HG03571 (cell line): ENCODE data around the gene BLTP2.
"Not testable (repeated sequence)": the region's sequence is repeated elsewhere in the genome, so short reads cannot be mapped to it uniquely, and the experiment has no call there.

Source experiments
- ATAC-seq: cut with Tn5 transposase; IDR thresholded peaks from one replicate; pipeline ENCODE4 v1.9.1; 2021; ENCODE audit not compliant: unreplicated experiment

Gene BLTP2

DNA sequence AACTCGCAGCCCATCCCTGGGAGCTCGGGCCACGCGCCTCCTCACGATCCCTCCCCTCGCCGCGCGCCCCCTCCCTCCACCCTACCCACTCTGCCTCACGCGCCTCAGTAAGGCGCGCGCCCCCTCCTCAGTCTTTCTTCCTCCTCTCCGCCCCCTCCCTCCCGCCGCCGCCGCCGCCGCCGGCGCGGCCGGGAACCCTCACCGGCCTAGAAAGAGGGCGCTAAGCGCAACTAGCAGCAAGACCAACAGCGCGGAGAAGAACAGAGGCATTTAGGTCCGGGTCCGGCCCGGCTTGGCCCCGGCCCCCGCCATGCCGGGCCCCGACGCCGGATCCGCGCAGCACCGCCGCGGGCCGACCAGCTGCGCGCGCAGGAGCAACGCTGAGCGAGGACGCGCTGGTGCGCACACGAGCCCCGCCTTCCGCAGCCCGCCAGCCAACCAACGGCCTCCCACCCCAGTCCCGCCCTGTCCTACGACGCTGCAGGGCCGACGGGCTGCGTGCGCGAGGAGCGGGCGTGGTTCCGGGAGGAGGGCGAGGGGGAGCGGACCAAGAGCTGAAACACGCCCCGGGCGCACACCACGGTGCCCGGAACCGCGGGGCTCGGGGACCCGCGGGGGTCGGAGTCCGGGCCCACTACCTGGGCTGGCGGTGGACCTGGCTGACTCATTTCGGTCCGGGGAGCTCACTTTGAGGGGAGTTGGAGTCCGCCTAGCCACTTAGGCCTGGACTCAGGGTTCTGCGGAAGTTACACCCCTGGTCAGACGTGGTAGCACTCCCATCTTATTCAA lies at the start of gene BLTP2:
TSS of gene BLTP2 (minus strand) at position 372 of the 789 bp plus-strand sequence. CDS start at position 270, 102 bp downstream.
- peak; percentile 77 for ATAC-seq

DNA sequence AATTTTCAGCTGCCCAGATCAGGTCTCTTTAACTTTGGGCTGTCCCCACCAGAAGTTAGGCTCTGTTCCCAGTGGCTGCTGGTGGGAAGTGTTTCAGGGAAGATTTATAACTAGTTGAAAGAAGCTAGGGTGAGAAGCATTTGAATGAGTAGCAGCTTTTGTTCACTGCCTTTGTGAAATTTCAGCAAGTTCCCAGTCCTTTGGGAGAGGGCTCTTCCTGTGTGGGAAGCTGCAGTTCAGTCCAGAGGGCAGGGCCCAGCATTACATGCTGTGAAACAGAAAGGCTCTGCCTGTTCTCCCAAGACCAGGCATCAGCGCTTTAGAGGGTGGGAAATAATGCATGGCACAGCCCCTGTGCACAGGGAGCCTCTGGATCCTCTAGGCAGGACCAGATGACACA lies 48.9 kb upstream of the BLTP2 start:
- no peak for ATAC-seq

DNA sequence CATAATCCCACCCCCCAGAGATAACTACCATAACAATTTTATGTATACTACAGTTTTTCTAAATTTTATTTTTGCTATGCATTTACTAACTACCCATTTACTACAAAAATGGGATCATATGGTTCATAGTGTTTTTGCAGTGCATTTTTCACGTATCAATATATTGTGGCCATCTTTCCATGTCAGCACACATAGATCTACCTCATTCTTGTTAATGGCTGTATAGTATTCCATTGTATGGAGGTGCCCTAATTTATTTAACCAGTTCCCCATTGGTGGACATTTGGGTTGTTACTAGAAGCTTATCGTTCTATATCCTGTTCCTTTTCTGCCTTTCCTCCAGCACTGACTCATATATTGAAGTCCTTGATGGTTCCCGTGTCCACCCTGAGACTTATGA lies 44.1 kb upstream of the BLTP2 start:
- no peak for ATAC-seq

DNA sequence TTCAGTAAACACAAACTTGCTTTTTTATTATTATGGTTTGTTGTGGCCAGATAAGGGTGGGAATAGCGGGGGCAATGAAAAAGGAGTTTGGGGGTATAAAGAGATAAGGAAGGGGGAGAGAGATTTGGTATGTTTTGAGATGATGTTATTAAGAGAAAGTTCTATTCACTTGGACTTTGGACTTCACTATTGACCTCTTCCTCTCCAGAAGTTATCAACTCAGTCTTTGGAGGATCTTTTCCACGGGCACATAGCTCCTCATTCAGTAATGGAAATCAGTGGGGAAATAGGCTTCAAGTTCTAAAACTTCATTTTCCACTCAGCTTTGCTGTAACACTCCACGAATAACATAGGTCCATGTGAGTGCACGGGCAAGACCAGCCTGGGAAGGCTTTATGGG lies 43.5 kb upstream of the BLTP2 start:
- ATAC-seq = no peak

DNA sequence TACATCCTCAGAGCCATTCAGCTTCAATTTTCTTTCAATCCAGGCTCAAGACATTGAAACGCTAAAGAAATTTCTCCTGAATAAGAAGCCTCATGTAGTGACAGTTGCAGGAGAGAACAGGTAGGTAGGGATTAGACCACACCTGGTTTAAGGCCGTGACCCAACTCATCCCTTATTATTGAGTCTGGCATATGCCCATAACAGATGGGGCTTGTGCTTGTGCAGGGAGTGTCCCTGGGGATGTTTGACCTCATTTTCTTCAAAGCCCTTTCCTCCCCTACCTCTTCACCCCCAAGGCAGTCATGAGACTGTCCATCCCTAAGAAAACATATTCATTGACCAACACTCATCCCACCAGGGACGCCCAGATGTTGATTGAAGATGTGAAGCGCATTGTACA lies 41.3 kb upstream of the BLTP2 start:
- no peak for ATAC-seq

DNA sequence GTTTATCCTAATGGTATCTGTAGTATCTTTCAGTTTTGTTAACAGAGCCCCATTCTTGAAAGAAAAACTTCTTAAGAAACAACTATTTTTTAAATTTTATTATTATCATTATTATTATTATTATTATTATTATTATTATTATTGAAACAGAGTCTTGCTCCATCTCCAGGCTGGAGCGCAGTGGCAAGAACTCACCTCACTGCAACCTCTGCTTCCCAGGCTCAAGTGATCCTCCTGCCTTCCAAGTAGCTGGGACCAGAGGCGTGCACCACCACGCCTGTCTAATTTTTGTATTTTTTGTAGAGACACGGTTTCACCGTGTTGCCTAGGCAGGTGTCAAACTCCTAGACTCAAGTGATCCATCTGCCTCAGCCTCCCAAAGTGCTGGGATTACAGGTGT lies 40.4 kb upstream of the BLTP2 start:
- ATAC-seq = no peak

DNA sequence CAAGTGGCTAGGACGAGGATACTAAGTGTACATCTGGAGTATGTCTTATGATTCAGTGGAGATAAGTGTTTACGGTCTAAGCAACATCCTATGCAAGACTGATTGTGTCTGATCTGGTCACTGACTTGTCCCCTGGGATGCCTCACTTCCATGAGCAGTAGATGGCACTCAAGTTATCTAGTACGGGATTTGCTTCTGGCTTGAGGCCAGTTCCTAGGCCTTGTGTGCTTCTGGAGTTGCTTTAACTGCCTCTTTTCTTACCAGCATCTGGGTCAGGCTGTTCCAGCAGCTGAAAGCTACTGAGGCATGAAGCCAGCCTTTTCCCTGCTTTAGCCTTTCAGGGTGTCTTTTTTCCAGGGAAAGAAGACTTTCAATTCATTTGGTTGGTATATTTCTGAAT lies 40.0 kb upstream of the BLTP2 start:
- ATAC-seq = no peak

DNA sequence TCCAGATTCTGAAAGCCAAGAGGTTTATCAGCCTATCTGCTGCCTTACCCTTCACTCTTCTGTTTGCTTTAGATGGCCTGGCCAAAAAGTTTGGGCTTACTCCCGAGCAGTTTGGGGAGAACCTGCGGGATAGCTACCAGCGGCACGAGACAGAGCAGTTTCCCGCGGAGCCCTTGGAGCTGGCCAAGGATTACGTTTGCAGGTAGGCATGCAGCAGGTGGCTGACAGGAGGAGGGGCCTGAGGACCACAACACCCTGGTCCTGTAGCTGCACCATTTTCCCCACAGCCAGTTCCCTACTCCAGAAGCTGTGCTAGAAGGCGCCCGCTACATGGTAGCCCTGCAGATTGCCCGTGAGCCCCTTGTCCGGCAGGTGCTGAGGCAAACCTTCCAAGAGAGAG lies 37.7 kb upstream of the BLTP2 start:
- ATAC-seq = no peak

DNA sequence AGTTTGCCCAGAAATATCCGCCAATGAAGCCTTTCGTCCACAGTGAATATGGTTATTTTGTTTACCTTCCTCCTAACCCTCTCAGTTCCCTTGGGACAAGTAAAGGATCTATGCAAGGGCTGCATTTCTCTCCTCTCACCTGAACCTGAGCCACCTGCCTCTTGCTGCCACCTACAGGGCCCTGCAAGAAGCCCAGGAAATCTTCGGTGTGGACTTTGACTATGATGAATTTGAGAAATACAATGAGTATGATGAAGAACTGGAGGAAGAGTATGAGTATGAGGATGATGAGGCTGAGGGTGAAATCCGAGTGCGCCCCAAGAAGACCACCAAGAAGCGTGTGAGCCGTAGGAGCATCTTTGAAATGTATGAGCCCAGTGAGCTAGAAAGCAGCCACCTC lies 31.0 kb upstream of the BLTP2 start:
- no peak for ATAC-seq

DNA sequence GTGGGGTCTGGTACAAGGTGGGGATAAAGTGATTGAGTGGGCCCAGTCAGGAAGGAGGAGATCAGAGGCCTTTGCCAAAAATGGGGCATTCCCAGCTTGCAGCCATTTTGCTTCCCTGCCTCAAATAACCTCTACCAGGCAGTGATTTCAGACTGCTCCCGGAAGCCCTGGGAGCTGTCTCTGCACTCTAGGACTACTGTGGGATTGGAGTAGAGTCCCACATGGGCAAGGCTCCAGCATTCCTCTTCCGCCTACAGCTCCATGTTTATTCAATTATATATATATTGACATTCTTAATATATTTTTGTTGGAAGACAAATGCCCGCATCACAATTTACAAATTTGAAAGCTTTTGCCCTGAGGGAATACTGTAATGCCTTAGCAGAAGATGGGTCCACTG lies 30.5 kb upstream of the BLTP2 start:
- no peak for ATAC-seq

DNA sequence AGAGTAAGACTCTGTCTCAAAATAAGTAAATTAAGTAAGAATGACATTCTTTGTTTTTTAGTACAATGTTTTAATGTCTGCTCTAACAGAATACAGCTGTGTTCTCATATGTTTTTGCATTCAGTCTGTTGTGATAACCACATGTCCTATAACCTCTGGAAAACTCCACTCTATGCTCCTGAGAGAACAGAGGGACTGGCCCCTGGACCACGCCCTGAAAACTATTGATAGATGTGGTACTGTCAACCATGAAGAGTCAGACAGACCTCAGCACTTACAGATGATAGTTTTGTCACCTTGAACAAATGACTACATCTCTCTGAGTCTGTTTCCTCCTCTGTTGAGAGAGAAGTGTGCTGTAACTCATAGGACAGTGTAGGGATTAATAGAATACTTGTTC lies 25.0 kb upstream of the BLTP2 start:
- no peak for ATAC-seq

DNA sequence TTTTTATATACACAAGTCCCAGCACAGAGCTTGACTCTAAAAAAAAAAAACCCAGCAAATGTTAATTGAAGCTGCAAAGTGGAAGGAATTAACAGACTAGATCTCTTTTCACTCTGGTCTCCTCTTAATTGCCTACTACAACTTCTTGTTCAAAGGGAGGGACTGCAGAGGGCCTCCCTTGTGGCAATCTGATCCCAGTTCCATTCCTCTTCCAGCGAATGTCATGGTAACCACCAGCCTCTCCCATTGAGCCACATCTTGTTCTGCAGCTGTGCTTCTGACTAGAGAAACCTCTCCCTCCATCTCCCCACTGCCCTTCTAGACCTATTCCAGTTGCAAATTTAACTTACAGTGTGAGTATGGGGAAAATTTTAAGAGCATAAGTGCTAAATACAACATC lies 22.9 kb upstream of the BLTP2 start:
- ATAC-seq = no peak

DNA sequence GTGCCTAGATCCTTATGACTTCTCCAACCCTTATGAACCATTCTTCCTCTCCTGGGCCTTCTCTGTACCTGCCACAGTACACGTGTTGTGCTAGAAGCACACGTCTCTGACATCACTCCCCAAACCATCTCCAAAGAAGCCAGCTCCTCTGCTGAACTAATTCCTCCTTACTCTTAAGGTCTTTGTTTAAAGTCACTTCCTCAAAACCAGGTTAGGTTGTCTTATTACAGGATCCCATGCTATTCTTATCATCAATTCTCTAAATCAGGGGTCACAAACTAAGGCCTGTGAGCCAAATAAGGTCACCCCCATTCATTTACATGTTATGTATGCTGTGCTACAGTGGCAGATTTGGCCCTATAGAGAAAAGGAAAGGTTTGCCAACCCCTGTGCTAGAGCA lies 21.0 kb upstream of the BLTP2 start:
- no peak for ATAC-seq

DNA sequence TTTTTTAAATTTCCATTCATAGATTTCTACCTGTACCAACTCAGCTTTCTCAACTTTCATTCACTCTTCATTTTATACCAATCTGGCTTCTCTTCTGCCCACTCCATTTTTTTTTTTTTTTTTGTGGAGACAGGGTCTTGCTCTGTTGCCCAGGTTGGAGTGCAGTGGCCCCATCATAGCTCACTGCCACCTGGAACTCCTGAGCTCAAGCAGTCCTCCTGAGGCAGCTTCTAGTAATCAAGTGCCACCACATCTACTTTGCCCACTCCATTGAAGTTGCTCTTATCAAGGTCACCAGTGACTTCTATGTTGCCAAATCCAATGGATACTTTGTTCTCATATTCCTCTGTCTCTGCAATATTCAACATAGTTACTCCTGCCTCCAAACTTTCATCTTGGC lies 18.8 kb upstream of the BLTP2 start:
- ATAC-seq = no peak

DNA sequence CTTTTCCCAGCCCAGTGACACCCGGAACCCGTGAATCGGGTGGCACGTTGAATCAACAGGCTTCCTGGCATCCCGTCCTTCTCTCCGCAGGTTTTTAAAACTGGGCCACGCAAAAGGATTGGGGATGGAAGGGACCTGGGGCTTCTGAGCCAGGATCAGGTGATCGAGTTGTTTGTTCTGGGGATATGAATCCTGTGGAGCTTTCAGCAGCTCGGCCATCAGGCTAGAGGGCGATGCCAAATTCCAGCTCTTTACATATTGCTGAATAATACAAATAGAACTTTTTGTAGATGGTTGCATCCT lies 17.5 kb upstream of the BLTP2 start:
- no peak for ATAC-seq

DNA sequence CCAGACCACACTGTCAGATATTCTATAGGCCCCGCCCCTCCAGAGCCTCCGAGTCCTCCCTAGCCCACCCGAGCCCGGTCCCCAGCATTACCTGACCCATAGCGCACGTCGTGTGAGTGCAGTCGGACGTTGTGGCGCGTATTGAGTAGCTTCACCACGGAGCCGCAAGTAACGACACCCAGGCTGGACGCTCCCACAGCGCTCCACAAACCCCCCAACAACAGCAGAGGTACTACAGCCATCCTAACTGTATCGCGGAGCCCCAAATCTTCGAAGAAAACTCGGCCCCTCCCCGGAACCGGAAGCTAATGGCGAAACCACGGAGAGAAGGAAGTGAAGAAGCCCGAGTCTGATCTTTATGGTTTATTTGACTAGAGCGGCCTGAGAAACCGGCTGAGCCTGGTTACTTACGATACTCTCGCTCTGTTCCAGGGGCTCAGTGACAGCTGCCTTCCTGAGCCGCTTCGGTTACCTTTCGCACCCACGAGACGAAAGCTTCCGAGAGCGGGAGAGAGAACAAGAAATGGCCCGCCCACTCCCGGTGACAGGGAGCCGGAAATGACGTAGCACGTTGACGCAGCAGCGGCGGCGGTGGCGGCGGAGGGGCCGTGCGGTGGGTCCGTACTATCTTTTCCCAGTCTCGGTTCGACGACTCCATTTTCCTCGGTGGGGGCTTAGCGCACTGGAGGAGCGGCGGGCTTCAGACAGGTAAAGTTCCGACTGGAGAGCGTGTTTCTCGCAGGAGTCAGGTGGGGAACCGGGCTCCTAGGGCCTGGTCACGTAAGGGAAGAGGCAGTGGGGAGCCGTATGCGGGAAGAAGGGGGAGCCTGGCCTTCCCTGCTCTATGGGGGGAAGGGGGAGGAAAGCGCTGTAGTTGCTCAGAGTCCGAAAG lies 16.9 kb upstream of the BLTP2 start, which contains the start of the genes SDF2 and SUPT6H:
TSS of gene SDF2 (minus strand) at position 272 of the 892 bp plus-strand sequence. CDS start at position 242, 30 bp downstream.
TSS of gene SUPT6H (plus strand) at position 571 of the 892 bp plus-strand sequence. CDS start 11,197 bp downstream, outside the sequence.
- ATAC-seq = peak; percentile 86

DNA sequence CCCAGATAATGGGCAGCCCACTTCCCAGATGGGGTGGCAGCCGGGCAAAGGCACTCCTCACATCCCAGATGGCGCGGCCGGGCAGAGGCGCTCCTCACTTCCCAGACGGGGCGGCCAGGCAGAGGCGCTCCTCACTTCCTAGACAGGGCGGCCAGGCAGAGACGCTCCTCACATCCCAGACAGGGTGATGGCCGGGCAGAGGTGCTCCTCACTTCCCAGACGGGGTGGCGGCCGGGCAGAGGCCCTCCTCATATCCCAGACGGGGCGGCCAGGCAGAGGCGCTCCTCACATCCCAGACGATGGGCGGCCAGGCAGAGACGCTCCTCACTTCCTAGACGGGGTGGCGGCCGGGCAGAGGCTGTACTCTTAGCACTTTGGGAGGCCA lies 14.5 kb upstream of the BLTP2 start:
- not testable (repeated sequence) for ATAC-seq

DNA sequence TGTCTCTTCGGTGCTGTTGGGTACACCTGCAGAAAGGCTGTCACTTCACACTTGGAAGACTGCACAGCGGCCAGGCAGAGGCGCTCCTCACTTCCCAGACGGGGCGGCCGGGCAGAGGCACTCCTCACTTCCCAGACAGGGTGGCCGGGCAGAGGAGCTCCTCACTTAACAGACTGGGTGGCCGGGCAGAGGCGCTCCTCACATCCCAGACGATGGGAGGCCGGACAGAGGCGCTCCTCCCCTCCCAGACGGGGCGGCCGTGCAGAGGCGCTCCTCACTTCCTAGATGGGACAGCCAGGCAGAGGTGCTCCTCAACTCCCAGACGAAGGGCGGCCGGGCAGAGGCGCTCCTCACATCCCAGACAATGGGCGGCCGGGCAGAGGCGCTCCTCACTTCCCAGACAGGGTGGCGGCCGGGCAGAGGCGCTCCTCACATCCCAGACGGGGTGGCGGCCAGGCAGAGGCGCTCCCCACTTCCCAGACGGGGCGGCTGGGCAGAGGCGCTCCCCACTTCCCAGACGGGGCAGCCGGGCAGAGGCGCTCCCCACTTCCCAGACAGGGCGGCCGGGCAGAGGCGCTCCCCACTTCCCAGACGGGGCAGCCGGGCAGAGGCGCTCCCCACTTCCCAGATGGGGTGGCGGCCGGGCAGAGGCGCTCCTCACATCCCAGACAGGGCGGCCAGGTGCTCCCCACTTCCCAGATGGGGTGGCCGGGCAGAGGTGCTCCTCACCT lies 14.0 kb upstream of the BLTP2 start:
- not testable (repeated sequence) for ATAC-seq

DNA sequence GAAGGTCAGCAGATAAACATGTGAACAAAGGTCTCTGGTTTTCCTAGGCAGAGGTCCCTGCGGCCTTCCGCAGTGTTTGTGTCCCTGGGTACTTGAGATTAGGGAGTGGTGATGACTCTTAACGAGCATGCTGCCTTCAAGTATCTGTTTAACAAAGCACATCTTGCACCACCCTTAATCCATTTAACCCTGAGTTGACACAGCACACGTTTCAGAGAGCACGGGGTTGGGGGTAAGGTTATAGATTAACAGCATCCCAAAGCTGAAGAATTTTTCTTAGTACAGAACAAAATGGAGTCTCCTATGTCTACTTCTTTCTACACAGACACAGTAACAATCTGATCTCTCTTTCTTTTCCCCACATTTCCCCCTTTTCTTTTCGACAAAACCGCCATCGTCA lies 13.4 kb upstream of the BLTP2 start:
- not testable (repeated sequence) for ATAC-seq

DNA sequence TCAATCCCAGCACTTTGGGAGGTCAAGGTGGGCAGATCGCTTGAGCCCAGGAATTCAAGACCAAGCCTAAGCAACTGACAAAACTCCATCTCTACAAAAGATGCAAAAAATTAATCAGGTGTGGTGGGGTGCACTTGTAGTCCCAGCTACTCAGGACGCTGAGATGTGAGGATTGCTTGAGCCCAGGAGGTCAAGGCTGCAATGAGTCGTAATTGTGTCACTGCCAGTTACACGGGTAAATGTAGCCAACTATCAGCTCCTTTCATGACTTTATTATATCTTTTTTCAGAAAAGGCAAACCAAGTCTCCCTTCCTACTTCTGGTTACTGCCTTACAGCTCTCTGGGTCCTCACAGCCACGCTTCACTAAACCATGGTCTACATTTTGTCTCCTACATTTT lies 12.8 kb upstream of the BLTP2 start:
- no peak for ATAC-seq

DNA sequence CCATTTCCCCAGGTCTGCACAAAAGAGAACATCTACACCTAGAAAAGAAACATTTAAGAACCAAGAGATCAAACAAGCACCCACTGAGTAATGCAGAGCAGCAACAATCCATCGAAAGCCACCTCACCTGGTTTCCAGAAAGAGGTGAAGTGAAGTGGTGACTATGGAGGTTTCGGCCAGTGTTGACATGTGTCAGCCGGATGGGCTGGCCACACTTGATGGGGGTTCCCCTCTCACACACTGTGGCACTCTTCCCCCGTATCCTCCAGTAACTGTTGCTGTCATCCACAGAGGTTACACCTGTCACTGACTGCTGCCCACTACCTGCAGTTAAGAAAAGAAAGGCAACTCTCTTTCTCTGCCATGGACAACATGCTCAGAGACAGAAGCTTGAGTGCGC lies 10.2 kb upstream of the BLTP2 start:
- no peak for ATAC-seq
